Loucy (cell line): ENCODE data around the gene PLEKHA4.

ENCODE experiments used
- H2AFZ ChIP-seq: fragments of 200-600 bp; sonication (generic); 2 replicates; pipeline ENCODE4 v1.6.0; 2016; ENCODE audit warnings: antibody characterized with exemption, mild to moderate bottlenecking, low read length, moderate library complexity
- H3F3A ChIP-seq: fragments of 200-600 bp; 2 replicates; pipeline ENCODE4 v1.6.0; 2016; ENCODE audit warnings: antibody characterized with exemption, low read depth, mild to moderate bottlenecking
- H3K27me3 ChIP-seq: fragments of 200-600 bp; sonication (generic); 2 replicates; pipeline ENCODE4 v1.6.1; 2014; ENCODE audit warnings: low read length, mild to moderate bottlenecking; ENCODE audit not compliant: insufficient read depth, poor library complexity, severe bottlenecking
- H3K36me3 ChIP-seq: fragments of 200-600 bp; sonication (generic); 2 replicates; pipeline ENCODE4 v1.6.1; 2016; ENCODE audit warnings: low read length; ENCODE audit not compliant: insufficient read depth
- H3K4me1 ChIP-seq: fragments of 200-600 bp; sonication (generic); 2 replicates; pipeline ENCODE4 v1.5.1; 2014; ENCODE audit warnings: low read length, mild to moderate bottlenecking; ENCODE audit not compliant: insufficient read depth, poor library complexity, severe bottlenecking
- H3K4me2 ChIP-seq: fragments of 200-600 bp; sonication (generic); 2 replicates; pipeline ENCODE4 v1.6.0; 2014; ENCODE audit warnings: antibody characterized with exemption, low read length, low read depth, mild to moderate bottlenecking; ENCODE audit not compliant: poor library complexity, severe bottlenecking
- H3K4me3 ChIP-seq: fragments of 200-600 bp; sonication (generic); 2 replicates; pipeline ENCODE4 v1.5.1; 2014; ENCODE audit warnings: low read length, mild to moderate bottlenecking, mixed read lengths; ENCODE audit not compliant: poor library complexity, severe bottlenecking
- H3K79me2 ChIP-seq: fragments of 200-600 bp; sonication (generic); 2 replicates; pipeline ENCODE4 v1.6.1; 2014; ENCODE audit warnings: low read length; ENCODE audit not compliant: insufficient read depth
- H3K9ac ChIP-seq: fragments of 200-600 bp; sonication (generic); 2 replicates; pipeline ENCODE4 v1.6.0; 2014; ENCODE audit warnings: mild to moderate bottlenecking, low read depth, low read length, moderate library complexity; ENCODE audit not compliant: poor library complexity, severe bottlenecking
- H3K9me2 ChIP-seq: fragments of 200-600 bp; sonication (generic); replicated peaks from 2 replicates; pipeline ENCODE4 v1.6.1; 2016; ENCODE audit warnings: low read depth, low read length, mixed read lengths
- H3K9me3 ChIP-seq: fragments of 200-600 bp; sonication (generic); 2 replicates; pipeline ENCODE4 v1.6.1; 2014; ENCODE audit warnings: mild to moderate bottlenecking, antibody characterized with exemption, low read length, low read depth; ENCODE audit not compliant: insufficient read depth
- H4K20me1 ChIP-seq: fragments of 200-600 bp; sonication (generic); 2 replicates; pipeline ENCODE4 v1.6.0; 2014; ENCODE audit warnings: antibody characterized with exemption, low read length, mild to moderate bottlenecking; ENCODE audit not compliant: insufficient read depth, poor library complexity, severe bottlenecking
- CTCF ChIP-seq: fragments of 200-600 bp; sonication (generic); conservative IDR thresholded peaks from 2 replicates; pipeline ENCODE4 v1.5.1; 2014; ENCODE audit warnings: mild to moderate bottlenecking, antibody characterized with exemption, low read length
- EZH2phosphoT487 ChIP-seq: fragments of 200-600 bp; IDR thresholded peaks from 2 replicates; pipeline ENCODE4 v1.6.1; 2018; ENCODE audit warnings: antibody characterized with exemption, mild to moderate bottlenecking, moderate library complexity, borderline replicate concordance

PLEKHA4 gene

DNA sequence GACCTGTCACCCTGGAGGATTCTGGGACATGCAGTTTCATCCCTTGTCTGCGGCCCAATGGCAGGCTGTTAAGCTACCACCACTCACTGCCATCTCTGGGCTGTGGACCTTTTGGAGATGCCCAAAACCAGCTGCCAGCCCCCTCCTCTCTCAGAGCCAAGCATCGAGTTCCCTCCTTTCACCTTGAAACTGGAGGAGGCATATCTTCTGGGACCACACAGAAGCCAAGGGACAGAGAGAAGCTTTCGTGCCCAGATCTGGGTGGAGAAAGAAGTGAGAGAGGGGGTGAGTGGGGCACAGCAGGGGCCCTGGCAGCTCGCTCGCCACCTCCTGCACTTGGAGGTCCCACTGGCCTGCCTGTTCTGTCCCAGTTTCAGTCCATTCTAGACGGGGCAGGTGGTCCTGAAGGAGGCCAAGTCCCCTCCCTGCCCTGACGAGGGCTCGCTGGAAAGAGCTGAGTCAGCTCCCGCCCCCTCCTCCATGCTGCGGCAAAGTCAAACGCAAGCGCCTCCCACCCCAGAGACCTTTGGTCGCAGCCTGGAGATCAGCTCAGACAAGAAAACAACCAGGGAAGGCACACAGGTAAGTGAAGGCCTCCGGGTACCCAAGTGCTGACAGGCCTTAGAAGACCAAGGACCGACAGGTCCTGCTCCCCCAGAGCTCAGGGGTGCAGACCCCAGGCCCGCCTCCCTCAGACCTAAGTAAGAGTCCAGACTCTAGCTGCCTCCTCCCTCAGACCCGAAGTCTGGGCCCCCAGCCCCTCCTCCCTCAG, 61.4 kb downstream of the PLEKHA4 start:
- Histone ChIP-seq H3K9me2 (no peaks in the 10 kb centered on the region), H2AFZ (no peak overlapping the region), H3K4me1 (peaks cover 9% of the 10 kb centered on the region), H3K4me3 (no peak overlapping the region), H3K9ac (no peak overlapping the region), H3K36me3 (no peaks in the 10 kb centered on the region), H3K9me3 (no peaks in the 10 kb centered on the region), H3K27me3 (no peaks in the 10 kb centered on the region), H3K79me2 (peaks cover 15% of the 10 kb centered on the region), H3F3A (no peaks in the 10 kb centered on the region), H3K4me2 (no peak overlapping the region), H4K20me1 (no peaks in the 10 kb centered on the region)
- TF ChIP-seq EZH2phosphoT487 (no peak), CTCF (no peak)

DNA sequence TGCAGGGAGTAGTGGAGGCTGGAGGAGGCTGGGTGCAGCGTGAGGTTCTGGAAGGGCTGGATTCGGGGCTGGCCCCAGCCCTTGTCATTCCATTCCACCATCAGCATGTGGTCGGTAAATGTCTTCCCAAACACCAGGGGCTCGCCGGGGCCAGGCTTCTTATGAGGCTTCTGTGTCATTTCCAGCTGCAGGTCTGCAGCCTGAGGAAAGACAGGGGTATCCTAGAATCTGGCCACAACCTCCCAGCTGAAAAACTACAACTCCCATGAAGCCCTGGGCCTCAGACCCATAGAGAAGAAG, 61.9 kb downstream of the PLEKHA4 start:
- Histone ChIP-seq H3K4me2 (no peak overlapping the region), H3K4me3 (no peak overlapping the region), H3K36me3 (no peaks in the 10 kb centered on the region), H3K79me2 (peaks cover 15% of the 10 kb centered on the region), H3K9ac (no peak overlapping the region), H3K9me2 (no peaks in the 10 kb centered on the region), H2AFZ (no peak overlapping the region), H4K20me1 (no peaks in the 10 kb centered on the region), H3F3A (no peaks in the 10 kb centered on the region), H3K9me3 (no peaks in the 10 kb centered on the region), H3K4me1 (peaks cover 9% of the 10 kb centered on the region), H3K27me3 (no peaks in the 10 kb centered on the region)
- no peak for TF ChIP-seq EZH2phosphoT487
- TF ChIP-seq CTCF, result no peak

DNA sequence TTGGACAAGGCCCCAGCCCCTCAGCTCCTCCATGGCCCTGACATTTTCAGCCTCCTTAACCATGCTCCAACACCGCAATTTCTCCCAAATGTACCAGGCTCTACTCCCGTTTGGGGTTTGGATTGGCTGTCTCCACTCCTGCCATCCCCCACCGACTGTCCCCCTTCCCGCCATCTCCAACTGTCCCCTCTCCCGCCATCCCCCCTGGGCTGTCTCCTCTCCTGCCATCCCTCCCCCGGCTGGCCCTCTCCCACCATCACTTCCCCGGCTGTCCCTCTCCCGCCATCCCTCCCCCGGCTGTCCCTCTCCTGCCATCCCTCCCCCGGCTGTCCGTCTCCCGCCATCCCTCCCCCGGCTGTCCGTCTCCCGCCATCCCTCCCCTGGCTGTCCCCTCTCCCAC, 63.0 kb downstream of the PLEKHA4 start:
- Histone ChIP-seq H3K4me1 (peaks cover 9% of the 10 kb centered on the region), H3K4me2 (no peak overlapping the region), H3K27me3 (no peaks in the 10 kb centered on the region), H2AFZ (no peak overlapping the region), H3K79me2 (peaks cover 14% of the 10 kb centered on the region), H4K20me1 (no peaks in the 10 kb centered on the region), H3K9me3 (no peaks in the 10 kb centered on the region), H3K9ac (no peak overlapping the region), H3F3A (no peaks in the 10 kb centered on the region), H3K4me3 (no peak overlapping the region), H3K9me2 (no peaks in the 10 kb centered on the region), H3K36me3 (no peaks in the 10 kb centered on the region)
- TF ChIP-seq EZH2phosphoT487 (no peak), CTCF (no peak)
